Uterus (tissue), 2 donors: Measurements from ENCODE around the gene OSBPL2.

Experiments used
- CTCF ChIP-seq, 4 experiments: fragments of 200-600 bp in 2 of 4; fragments of 450-650 bp in 2 of 4; sonication (generic) in 2 of 4; IDR thresholded peaks; one replicate each; pipeline ENCODE4 v1.5.1; 2016 to 2019; ENCODE audit warnings: antibody characterized with exemption in 4 of 4, mild to moderate bottlenecking in 2 of 4, moderate library complexity in 1 of 4
- POLR2A ChIP-seq, 2 donors: fragments of 450-650 bp; IDR thresholded peaks; one replicate each; pipeline ENCODE4 v1.6.1; 2016; ENCODE audit warnings: antibody characterized with exemption in 2 of 2, mild to moderate bottlenecking in 1 of 2, moderate library complexity in 1 of 2

GRCh38 chr20:62293111-62293784, 54.9 kb downstream of the OSBPL2 start:
- TF ChIP-seq CTCF (IDR thresholded peaks at IDR 0.05), result no peak
- TF ChIP-seq POLR2A (IDR thresholded peaks at IDR 0.05), result no peak
